HEK293T (cell line): ENCODE data around the gene FBRSL1.

Source experiments
- BHLHE40 ChIP-seq: fragments of 450-650 bp; IDR thresholded peaks from 2 replicates; pipeline ENCODE4 v1.6.1; 2016; ENCODE audit warnings: mild to moderate bottlenecking, moderate library complexity, borderline replicate concordance
- CTBP1 ChIP-seq: fragments of 450-650 bp; IDR thresholded peaks from 2 replicates; pipeline ENCODE4 v1.6.1; 2016; ENCODE audit warnings: borderline replicate concordance
- ELF4 ChIP-seq: fragments of 450-650 bp; IDR thresholded peaks from 2 replicates; pipeline ENCODE4 v1.6.1; 2017; ENCODE audit warnings: antibody characterized with exemption
- FOXA1 ChIP-seq: fragments of 450-650 bp; IDR thresholded peaks from 2 replicates; pipeline ENCODE4 v1.6.1; 2016; ENCODE audit warnings: mild to moderate bottlenecking
- FOXK2 ChIP-seq: fragments of 450-650 bp; IDR thresholded peaks from 2 replicates; pipeline ENCODE4 v1.6.1; 2016; ENCODE audit warnings: mild to moderate bottlenecking
- FOXM1 ChIP-seq: fragments of 450-650 bp; IDR thresholded peaks from 2 replicates; pipeline ENCODE4 v1.6.1; 2017; ENCODE audit warnings: mild to moderate bottlenecking, borderline replicate concordance
- HDGF ChIP-seq: fragments of 450-650 bp; IDR thresholded peaks from 2 replicates; pipeline ENCODE4 v1.6.1; 2017; ENCODE audit warnings: antibody characterized with exemption, borderline replicate concordance
- L3MBTL2 ChIP-seq: fragments of 450-650 bp; conservative IDR thresholded peaks from 2 replicates; pipeline ENCODE4 v1.6.1; 2016; ENCODE audit warnings: mild to moderate bottlenecking
- LEF1 ChIP-seq: fragments of 450-650 bp; IDR thresholded peaks from 2 replicates; pipeline ENCODE4 v1.6.1; 2017; ENCODE audit warnings: mild to moderate bottlenecking, borderline replicate concordance
- NFRKB ChIP-seq: fragments of 450-650 bp; IDR thresholded peaks from 2 replicates; pipeline ENCODE4 v1.6.1; 2016; ENCODE audit warnings: mild to moderate bottlenecking, moderate library complexity
- SP1 ChIP-seq: fragments of 450-650 bp; IDR thresholded peaks from 2 replicates; pipeline ENCODE4 v1.6.1; 2017
- SUZ12 ChIP-seq: fragments of 450-650 bp; IDR thresholded peaks from 2 replicates; pipeline ENCODE4 v1.6.1; 2016; ENCODE audit warnings: mild to moderate bottlenecking
- TARDBP ChIP-seq: fragments of 450-650 bp; IDR thresholded peaks from 2 replicates; pipeline ENCODE4 v1.6.1; 2016
- TF ChIP-seq, protein P1 (sequence below): fragments of 450-650 bp; IDR thresholded peaks from 2 replicates; pipeline ENCODE4 v1.6.1; 2016

DNA sequence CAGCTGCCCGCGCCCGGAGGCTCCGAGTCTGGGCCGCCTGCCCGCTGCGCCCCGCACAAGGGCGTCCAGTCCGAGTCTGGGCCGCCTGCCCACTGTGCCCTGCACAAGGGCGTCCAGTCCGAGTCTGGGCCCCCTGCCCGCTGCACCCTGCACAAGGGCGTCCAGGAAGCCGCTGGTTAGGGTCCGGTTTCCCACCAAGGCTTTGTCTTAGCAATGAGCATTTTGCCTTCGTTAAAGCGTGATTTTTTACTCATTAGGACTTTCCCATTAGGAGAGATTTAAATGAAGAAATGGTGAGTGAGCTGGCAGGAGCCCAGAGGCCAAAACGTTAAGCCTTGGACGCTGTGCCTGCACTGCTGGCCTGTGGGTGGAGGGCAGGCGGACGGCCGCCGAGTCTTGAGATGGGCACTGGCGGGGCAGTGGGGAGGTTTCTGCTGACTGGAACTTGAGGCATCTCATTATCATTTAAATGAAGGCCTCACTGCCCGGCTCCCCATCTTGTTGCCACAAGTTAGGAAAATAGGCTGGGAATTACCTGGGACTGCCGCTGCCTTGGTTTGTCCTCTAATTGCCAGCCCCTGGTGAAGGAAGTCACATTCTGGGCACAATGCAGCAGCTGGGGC, 36.0 kb downstream of the FBRSL1 start:
- TF ChIP-seq SP1: no peak
- TF ChIP-seq NFRKB: no peak
- no peak for TF ChIP-seq HDGF
- TF ChIP-seq TARDBP: no peak
- no peak for TF ChIP-seq FOXA1
- no peak for TF ChIP-seq FOXM1
- TF ChIP-seq BHLHE40: no peak
- TF ChIP-seq, protein P1, sequence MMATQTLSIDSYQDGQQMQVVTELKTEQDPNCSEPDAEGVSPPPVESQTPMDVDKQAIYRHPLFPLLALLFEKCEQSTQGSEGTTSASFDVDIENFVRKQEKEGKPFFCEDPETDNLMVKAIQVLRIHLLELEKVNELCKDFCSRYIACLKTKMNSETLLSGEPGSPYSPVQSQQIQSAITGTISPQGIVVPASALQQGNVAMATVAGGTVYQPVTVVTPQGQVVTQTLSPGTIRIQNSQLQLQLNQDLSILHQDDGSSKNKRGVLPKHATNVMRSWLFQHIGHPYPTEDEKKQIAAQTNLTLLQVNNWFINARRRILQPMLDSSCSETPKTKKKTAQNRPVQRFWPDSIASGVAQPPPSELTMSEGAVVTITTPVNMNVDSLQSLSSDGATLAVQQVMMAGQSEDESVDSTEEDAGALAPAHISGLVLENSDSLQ: no peak
- TF ChIP-seq SUZ12: no peak
- no peak for TF ChIP-seq ELF4
- no peak for TF ChIP-seq CTBP1
- TF ChIP-seq FOXK2: no peak
- no peak for TF ChIP-seq L3MBTL2
- no peak for TF ChIP-seq LEF1
